ENCODE measurements around the gene SLC37A3.
"Not testable (repeated sequence)": the region's sequence is repeated elsewhere in the genome, so short reads cannot be mapped to it uniquely, and the experiment has no call there.

The SLC37A3 gene

GRCh38 chr7:140312141-140312846 is 86.0 kb downstream of the SLC37A3 start:
- DNase-seq (ENCODE audit: low read depth in 2 of 2) = no peak

- not testable (repeated sequence) for DNase-seq (ENCODE audit: low read depth in 2 of 2)
These were observed 87.2 kb downstream of the SLC37A3 start for GRCh38 chr7:140311128-140311527.

GRCh38 chr7:140310337-140311002 is 87.9 kb downstream of the SLC37A3 start:
- no peak for DNase-seq (ENCODE audit: low read depth in 2 of 2)

DNA sequence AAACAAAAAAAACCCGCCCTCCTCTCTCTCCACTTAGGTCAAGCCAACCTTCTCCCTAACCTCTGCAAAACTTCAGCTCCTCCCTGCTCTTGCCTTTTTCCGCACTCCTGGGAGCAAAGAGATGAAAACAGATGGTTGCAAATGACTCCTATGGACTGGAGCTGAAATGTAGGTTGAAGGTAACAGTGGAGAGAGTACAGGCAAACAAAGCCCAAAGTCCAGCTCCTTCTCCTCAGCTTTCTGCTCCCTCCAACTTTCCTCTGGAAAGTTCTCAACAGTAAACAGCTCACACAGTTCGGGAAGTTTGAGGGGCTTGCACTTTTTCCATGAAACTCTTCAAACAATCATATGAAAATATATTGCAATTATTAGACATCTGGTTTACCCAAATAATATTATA is 90.3 kb downstream of the SLC37A3 start:
- no peak for DNase-seq (ENCODE audit: low read depth in 2 of 2)

DNA sequence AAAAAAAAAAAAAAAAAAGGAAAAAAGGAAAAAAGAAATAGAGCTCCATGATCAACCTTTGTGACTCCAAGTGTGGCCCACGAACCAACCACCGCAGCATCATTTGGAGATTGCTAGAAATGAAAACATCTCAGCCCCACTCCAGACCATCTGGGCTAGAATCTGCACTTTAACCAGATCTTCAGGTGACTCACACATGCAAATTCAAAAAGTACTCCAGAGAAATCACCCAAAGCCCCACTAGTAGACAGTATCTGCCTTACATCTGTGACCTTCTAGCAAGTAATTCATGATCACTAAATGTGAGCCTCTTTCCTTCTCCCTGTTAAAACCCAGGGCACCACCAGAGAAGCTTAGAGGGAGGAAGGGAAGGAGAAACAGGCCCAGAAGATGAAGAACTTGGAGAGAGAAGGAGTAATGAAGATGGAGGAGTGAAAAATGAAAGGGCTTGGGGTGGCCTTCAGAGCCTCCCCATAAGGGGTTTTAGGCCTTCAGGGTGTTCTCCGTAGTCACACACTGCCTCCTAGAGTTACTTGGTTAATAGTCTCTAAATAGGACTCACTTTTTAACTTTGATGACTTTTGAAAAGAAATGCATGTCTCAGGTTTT is 94.0 kb downstream of the SLC37A3 start:
- peak in 1 of 2 donors; percentile 25 for DNase-seq (ENCODE audit: low read depth in 2 of 2)

- no peak for DNase-seq (ENCODE audit: low read depth in 2 of 2)
These were observed 97.8 kb downstream of the SLC37A3 start for GRCh38 chr7:140300243-140301136.

DNA sequence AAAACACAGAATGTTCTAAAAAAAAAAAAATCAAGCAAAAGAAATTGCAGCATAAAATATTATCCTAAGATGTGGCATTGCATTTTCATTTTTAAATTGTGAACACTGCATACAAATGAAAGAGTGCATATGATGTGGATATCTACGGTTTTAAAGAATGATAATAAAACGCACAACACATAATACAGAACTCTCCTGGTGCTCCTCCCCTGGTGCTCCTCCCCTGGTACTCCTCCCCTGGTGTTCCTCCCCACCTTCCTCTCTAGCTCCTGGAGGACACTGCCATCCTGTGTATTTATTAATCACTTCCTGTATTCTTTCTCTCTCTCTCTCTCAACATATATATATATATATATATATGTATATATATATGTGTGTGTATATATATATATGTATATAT is 100.1 kb downstream of the SLC37A3 start:
- DNase-seq (ENCODE audit: low read depth in 2 of 2) = no peak

DNA sequence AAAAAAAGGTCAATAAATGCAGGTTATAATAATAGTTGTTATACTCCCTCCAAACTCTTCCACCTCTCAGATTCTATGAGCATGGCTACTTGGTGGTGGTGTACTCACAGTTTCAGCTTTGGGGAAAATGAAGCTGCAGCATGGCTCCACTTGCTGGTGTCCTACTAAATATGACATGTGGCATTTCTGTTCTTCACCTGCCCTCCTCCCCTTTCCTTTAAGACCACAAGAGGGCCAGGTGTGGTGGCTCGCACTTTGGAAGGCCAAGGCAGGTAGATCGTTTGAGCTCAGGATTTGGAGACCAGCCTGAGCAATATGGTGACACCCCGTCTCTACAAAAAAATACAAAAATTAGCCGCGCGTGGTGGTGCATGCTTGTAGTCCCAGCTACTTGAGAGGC is 101.1 kb downstream of the SLC37A3 start:
- DNase-seq (ENCODE audit: low read depth in 2 of 2) = no peak

- no peak for DNase-seq (ENCODE audit: low read depth in 2 of 2)
These were observed 103.0 kb downstream of the SLC37A3 start for GRCh38 chr7:140295224-140295738.

- DNase-seq (ENCODE audit: low read depth in 2 of 2) = no peak
These were observed 103.9 kb downstream of the SLC37A3 start for GRCh38 chr7:140294454-140294853.

GRCh38 chr7:140292438-140292837 is 105.9 kb downstream of the SLC37A3 start:
- no peak for DNase-seq (ENCODE audit: low read depth in 2 of 2)

GRCh38 chr7:140289804-140290203 is 108.5 kb downstream of the SLC37A3 start:
- DNase-seq (ENCODE audit: low read depth in 2 of 2) = no peak

DNA sequence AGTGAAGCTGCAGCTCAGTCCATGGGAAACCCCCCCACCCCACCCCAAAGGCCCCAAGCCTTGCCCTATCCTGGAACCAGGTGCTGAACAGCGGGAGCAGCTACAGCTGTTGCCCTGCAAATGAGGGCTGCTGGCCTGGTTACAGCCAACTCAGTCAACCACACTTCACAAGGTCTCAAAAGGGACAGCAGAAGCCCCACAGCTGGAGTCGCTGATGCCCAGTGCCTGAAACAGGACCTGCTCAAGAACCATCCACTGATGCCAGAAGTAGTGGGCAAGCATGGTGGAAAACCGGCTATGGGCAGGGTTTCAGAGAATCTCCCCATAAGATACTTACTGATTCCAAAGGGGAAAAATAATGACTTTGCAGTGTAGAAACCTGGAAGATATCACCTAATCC is 110.3 kb downstream of the SLC37A3 start:
- DNase-seq (ENCODE audit: low read depth in 2 of 2) = no peak

- DNase-seq (ENCODE audit: low read depth in 2 of 2) = no peak
These were observed 112.4 kb downstream of the SLC37A3 start for GRCh38 chr7:140285938-140286337.

- DNase-seq (ENCODE audit: low read depth in 2 of 2) = no peak
These were observed 114.3 kb downstream of the SLC37A3 start for GRCh38 chr7:140284062-140284461.
